IMR-90 (cell line): ENCODE results near the gene TNFRSF9. TPM values are rescaled to one million over a fixed set of nuclear protein-coding genes. Genes with fewer than 3 reads are reported as not detected.

Source experiments
- ATAC-seq: fragments of 200-7000 bp; cut with Tn5 transposase; 2 replicates; pipeline ENCODE4 v1.9.1; 2020; ENCODE audit warnings: low read depth, mild to moderate bottlenecking, moderate library complexity
- BruUV-seq: library from RNA; stranded (reverse); fragments of 400-500 nt; replicated peaks from 2 replicates; lab custom pipeline; 2021; lab: Mats Ljungman, UMichigan
- CTCF ChIA-PET: fragments of 300-600 bp; formaldehyde crosslinking; extraction: SDS; loops from one replicate; lab custom pipeline; 2021; ENCODE audit warnings: antibody characterized with exemption; lab: Yijun Ruan, JAX
- POLR2A ChIA-PET: fragments of 300-600 bp; sonication (Branson Sonifier 250); formaldehyde crosslinking; loops from one replicate; lab custom pipeline; 2022; ENCODE audit warnings: antibody characterized with exemption; ENCODE audit not compliant: unreplicated experiment; lab: Charles Lee
- DNase-seq: peaks from one replicate; pipeline ENCODE4 v3.0.0; 2013
- H2AFZ ChIP-seq: replicated peaks from 2 replicates; pipeline ENCODE3; 2013; ENCODE audit warnings: low read length, mild to moderate bottlenecking; ENCODE audit not compliant: poor library complexity
- H2AK5ac ChIP-seq: 2 replicates; pipeline ENCODE4 v1.6.1; 2013; ENCODE audit warnings: low read depth, low read length, inconsistent platforms
- H2AK9ac ChIP-seq: replicated peaks from 2 replicates; pipeline ENCODE3; 2013; ENCODE audit warnings: mild to moderate bottlenecking, low read depth, low read length, moderate library complexity; ENCODE audit not compliant: poor library complexity
- H2BK120ac ChIP-seq: 2 replicates; pipeline ENCODE4 v1.6.1; 2013; ENCODE audit warnings: low read depth, low read length, inconsistent platforms
- H2BK15ac ChIP-seq: 3 replicates; pipeline ENCODE4 v1.6.1; 2013; ENCODE audit warnings: low read depth, low read length, inconsistent platforms
- H2BK20ac ChIP-seq: 2 replicates; pipeline ENCODE4 v1.6.1; 2013; ENCODE audit warnings: low read depth, mild to moderate bottlenecking, inconsistent platforms, low read length, moderate library complexity
- H2BK5ac ChIP-seq: 2 replicates; pipeline ENCODE4 v1.6.1; 2013; ENCODE audit warnings: mild to moderate bottlenecking, low read depth, low read length, inconsistent platforms; ENCODE audit not compliant: poor library complexity, severe bottlenecking
- H3K14ac ChIP-seq: replicated peaks from 2 replicates; pipeline ENCODE4 v1.6.1; 2013; ENCODE audit warnings: low read depth, low read length, inconsistent platforms
- H3K18ac ChIP-seq: 2 replicates; pipeline ENCODE4 v1.6.1; 2013; ENCODE audit warnings: low read depth, low read length, control low read depth
- H3K23ac ChIP-seq: 2 replicates; pipeline ENCODE4 v1.6.1; 2013; ENCODE audit warnings: low read depth, low read length, inconsistent platforms
- H3K27ac ChIP-seq: 2 replicates; pipeline ENCODE4 v1.5.1; 2013; ENCODE audit warnings: mild to moderate bottlenecking, control low read depth, low read length; ENCODE audit not compliant: insufficient read depth
- H3K27me3 ChIP-seq: 2 replicates; pipeline ENCODE4 v1.6.1; 2013; ENCODE audit warnings: low read length; ENCODE audit not compliant: control insufficient read depth, insufficient read depth
- H3K36me3 ChIP-seq: 2 replicates; pipeline ENCODE4 v1.6.1; 2013; ENCODE audit warnings: low read length, mixed read lengths; ENCODE audit not compliant: control insufficient read depth, insufficient read depth
- H3K4ac ChIP-seq: 2 replicates; pipeline ENCODE4 v1.6.1; 2013; ENCODE audit warnings: low read depth, low read length, inconsistent platforms
- H3K4me1 ChIP-seq: 2 replicates; pipeline ENCODE4 v1.6.1; 2013; ENCODE audit warnings: low read length, mixed read lengths; ENCODE audit not compliant: control insufficient read depth, insufficient read depth
- H3K4me2 ChIP-seq: 2 replicates; pipeline ENCODE4 v1.6.1; 2013; ENCODE audit warnings: low read depth, mild to moderate bottlenecking, control low read depth, low read length, moderate library complexity
- H3K4me3 ChIP-seq: 2 replicates; pipeline ENCODE4 v1.5.1; 2013; ENCODE audit warnings: low read depth, mild to moderate bottlenecking, control low read depth, low read length, moderate library complexity; ENCODE audit not compliant: insufficient read depth
- H3K56ac ChIP-seq: 2 replicates; pipeline ENCODE4 v1.6.1; 2013; ENCODE audit warnings: low read length, inconsistent platforms; ENCODE audit not compliant: insufficient read depth; ENCODE audit errors: extremely low read depth
- H3K79me1 ChIP-seq, 2 experiments: 2 replicates each; pipeline ENCODE4 v1.6.1; 2013; ENCODE audit warnings: low read length in 2 of 2, inconsistent platforms in 1 of 2, low read depth in 1 of 2
- H3K9ac ChIP-seq: 2 replicates; pipeline ENCODE4 v1.6.1; 2013; ENCODE audit warnings: low read depth, low read length, control low read depth
- H3K9me1 ChIP-seq: 2 replicates; pipeline ENCODE4 v1.6.1; 2013; ENCODE audit warnings: low read length, inconsistent platforms; ENCODE audit not compliant: insufficient read depth
- H3K9me3 ChIP-seq: 2 replicates; pipeline ENCODE4 v1.6.1; 2013; ENCODE audit warnings: low read length; ENCODE audit not compliant: control insufficient read depth, insufficient read depth
- H4K20me1 ChIP-seq: 2 replicates; pipeline ENCODE4 v1.6.1; 2013; ENCODE audit warnings: low read length, inconsistent platforms; ENCODE audit not compliant: insufficient read depth
- H4K5ac ChIP-seq: 2 replicates; pipeline ENCODE4 v1.6.1; 2013; ENCODE audit warnings: mild to moderate bottlenecking, low read depth, low read length, control low read depth
- H4K8ac ChIP-seq, 2 experiments: 2 replicates each; pipeline ENCODE4 v1.6.1; 2013; ENCODE audit warnings: low read depth in 2 of 2, low read length in 2 of 2, control low read depth in 1 of 2, inconsistent platforms in 1 of 2
- H4K91ac ChIP-seq: 2 replicates; pipeline ENCODE4 v1.6.1; 2013; ENCODE audit warnings: low read depth, low read length, inconsistent platforms; ENCODE audit not compliant: insufficient read depth
- CHD1 ChIP-seq: IDR thresholded peaks from 2 replicates; pipeline ENCODE4 v1.6.1; 2012; ENCODE audit warnings: low read depth, low read length, improper control_type of control experiment
- CTCF ChIP-seq: conservative IDR thresholded peaks from 2 replicates; pipeline ENCODE4 v1.5.1; 2012; ENCODE audit warnings: mild to moderate bottlenecking, low read depth, low read length, improper control_type of control experiment
- ELK1 ChIP-seq: fragments of 150-350 bp; IDR thresholded peaks from 2 replicates; pipeline ENCODE4 v1.6.1; 2016; ENCODE audit warnings: low read depth, mild to moderate bottlenecking, low read length, moderate library complexity, borderline replicate concordance
- FOS ChIP-seq: fragments of 150-350 bp; IDR thresholded peaks from 2 replicates; pipeline ENCODE4 v1.6.1; 2016; ENCODE audit warnings: low read depth, low read length
- MAZ ChIP-seq: IDR thresholded peaks from 2 replicates; pipeline ENCODE4 v1.6.1; 2012; ENCODE audit warnings: low read depth, mild to moderate bottlenecking, low read length, improper control_type of control experiment, moderate library complexity, borderline replicate concordance
- MXI1 ChIP-seq: IDR thresholded peaks from 2 replicates; pipeline ENCODE4 v1.6.1; 2012; ENCODE audit warnings: low read depth, mild to moderate bottlenecking, low read length, moderate library complexity, borderline replicate concordance
- POLR2A ChIP-seq: IDR thresholded peaks from 2 replicates; pipeline ENCODE4 v1.6.1; 2012; ENCODE audit warnings: mild to moderate bottlenecking, low read depth, low read length
- RCOR1 ChIP-seq: IDR thresholded peaks from 2 replicates; pipeline ENCODE4 v1.6.1; 2012; ENCODE audit warnings: mild to moderate bottlenecking, low read length, improper control_type of control experiment; ENCODE audit not compliant: insufficient replicate concordance
- RFX5 ChIP-seq: IDR thresholded peaks from 2 replicates; pipeline ENCODE4 v1.8.0; 2012; ENCODE audit warnings: low read depth, mild to moderate bottlenecking, low read length, moderate library complexity
- SMC3 ChIP-seq: fragments of 150-350 bp; IDR thresholded peaks from 2 replicates; pipeline ENCODE4 v1.6.1; 2016; ENCODE audit warnings: low read depth, mild to moderate bottlenecking, antibody characterized with exemption, low read length, moderate library complexity
- WGBS, 2 experiments: methylation state at CpG; one replicate each; pipeline versions ENCODE4 v1.1.5 to v1.1.7; 2013; ENCODE audit warnings: missing lambda C conversion rate in 2 of 2; ENCODE audit not compliant: insufficient read length in 1 of 2; ENCODE audit errors: extremely low coverage in 2 of 2; 5-methylcytosine and 5-hydroxymethylcytosine counted together
- dilution Hi-C: fragments of 300-500 bp; cut with HindIII; formaldehyde crosslinking; loops from one replicate; pipeline ENCODE4 v1.14.3; 2018; ENCODE audit warnings: low sequenced_read_pairs; ENCODE audit not compliant: unreplicated experiment
- in situ Hi-C: fragments of 300-500 bp; cut with MboI; formaldehyde crosslinking; loops from 3 replicates; pipeline ENCODE4 v1.14.3; 2019; ENCODE audit warnings: low sequenced_read_pairs, inconsistent platforms, mixed read lengths
- intact Hi-C: fragments of 100-400 bp; cut with micrococcal nuclease; formaldehyde crosslinking; loops from 2 replicates; pipeline ENCODE4 v1.10.0; 2022
- polyA plus RNA-seq, 3 experiments: library from polyadenylated mRNA; depleted of rRNA; stranded (reverse); fragments of >200 nt; gene quantifications; 2 replicates each; pipeline ENCODE4 v1.2.3, GENCODE V29; 2012; ENCODE audit warnings: low replicate concordance in 1 of 3
- total RNA-seq: library from RNA; depleted of rRNA; stranded (reverse); fragments of >200 nt; gene quantifications from 2 replicates; pipeline ENCODE4 v1.2.3, GENCODE V29; 2012

TNFRSF9 gene
- total and polyA plus RNA-seq, 2 of the 4 experiments (the other 2 are of a cell fraction): 0.43 to 0.72 TPM

- H2BK5ac ChIP-seq: no peak overlapping the region
- no peak overlapping the region for H4K5ac ChIP-seq
- H2AK5ac ChIP-seq: no peak overlapping the region
- H3K9me1 ChIP-seq: no peaks in the 10 kb centered on the region; the same call in 1 of the 2 replicates
- H2AK9ac ChIP-seq: no peak overlapping the region
- no peak overlapping the region for H3K4ac ChIP-seq
- no peak overlapping the region for H3K56ac ChIP-seq
- H2BK15ac ChIP-seq: no peak overlapping the region
- H2AFZ ChIP-seq: no peak overlapping the region
- ChIA-PET POLR2A (no interaction called here), CTCF (interaction anchor here (0.6 kb wide), 1 partner anchor 166 kb away, joined by 3 read pairs; no protein-coding TSS in a partner anchor)
- no peaks in the 10 kb centered on the region for H3K27me3 ChIP-seq
- H3K9ac ChIP-seq: no peak overlapping the region
- no peak overlapping the region for H2BK120ac ChIP-seq
- no peak overlapping the region for H3K18ac ChIP-seq
- no peaks in the 10 kb centered on the region for H3K9me3 ChIP-seq
- BruUV-seq: no TSS peak
- no peak overlapping the region for H3K4me2 ChIP-seq
- in situ Hi-C loops: no loop called here
- ATAC-seq (no peak), DNase-seq (no peak)
- H3K79me1 ChIP-seq: peaks cover 34 to 75% of the 10 kb centered on the region in 2 experiments
- dilution Hi-C loops: no loop called here
- H3K4me3 ChIP-seq: no peak overlapping the region
- WGBS, 2 experiments: no CpG with 5 or more reads among the region's 4 CpGs
- no peak overlapping the region for H3K14ac ChIP-seq
- no peak overlapping the region for H2BK20ac ChIP-seq
- no peak overlapping the region for H4K91ac ChIP-seq
- no peak overlapping the region for H4K8ac ChIP-seq
- H3K23ac ChIP-seq: no peak overlapping the region
- no peak overlapping the region for H3K27ac ChIP-seq
- no peaks in the 10 kb centered on the region for H3K4me1 ChIP-seq
- peaks cover 49% of the 10 kb centered on the region for H3K36me3 ChIP-seq
- intact Hi-C loops: no loop called here
- H4K20me1 ChIP-seq: peaks cover 25% of the 10 kb centered on the region
- TF ChIP-seq POLR2A (no peak), FOS (no peak), CTCF (no peak), RFX5 (no peak), RCOR1 (no peak), MAZ (no peak), SMC3 (no peak), CHD1 (no peak), ELK1 (no peak), MXI1 (no peak)
Measured at GRCh38 chr1:7967651-7968050, 27.0 kb upstream of the TNFRSF9 start.
